Hepatocyte (in vitro differentiated cells): ENCODE data around the gene ELFN1. TPM values are rescaled to one million over a fixed set of nuclear protein-coding genes. Genes with fewer than 3 reads are reported as not detected.

Experiments
- DNase-seq: peaks from one replicate; pipeline ENCODE4 v3.0.0-alpha.2; 2016; ENCODE audit warnings: low spot score
- H2AFZ ChIP-seq: fragments of 200-600 bp; sonication (generic); 2 replicates; pipeline ENCODE4 v1.6.0; 2016; ENCODE audit warnings: antibody characterized with exemption, mild to moderate bottlenecking
- H3K27ac ChIP-seq: fragments of 200-600 bp; sonication (generic); 2 replicates; pipeline ENCODE4 v1.5.1; 2016; ENCODE audit warnings: mild to moderate bottlenecking
- H3K27me3 ChIP-seq: fragments of 200-600 bp; sonication (generic); 2 replicates; pipeline ENCODE4 v1.6.1; 2016
- H3K36me3 ChIP-seq: fragments of 200-600 bp; sonication (generic); replicated peaks from 2 replicates; pipeline ENCODE4 v1.5.1; 2016; ENCODE audit warnings: low read depth; ENCODE audit not compliant: insufficient read depth
- H3K4me1 ChIP-seq: fragments of 200-600 bp; sonication (generic); 2 replicates; pipeline ENCODE4 v1.5.1; 2016; ENCODE audit warnings: mild to moderate bottlenecking, moderate library complexity; ENCODE audit not compliant: insufficient read depth
- H3K4me2 ChIP-seq: fragments of 200-600 bp; sonication (generic); 2 replicates; pipeline ENCODE4 v1.6.0; 2016
- H3K4me3 ChIP-seq: fragments of 200-600 bp; sonication (generic); 2 replicates; pipeline ENCODE4 v1.5.1; 2016; ENCODE audit warnings: mild to moderate bottlenecking
- H3K79me2 ChIP-seq: fragments of 200-600 bp; sonication (generic); 2 replicates; pipeline ENCODE4 v1.6.0; 2017; ENCODE audit warnings: mild to moderate bottlenecking
- H3K9me2 ChIP-seq: fragments of 200-600 bp; sonication (generic); replicated peaks from 2 replicates; pipeline ENCODE4 v1.6.0; 2017; ENCODE audit warnings: mild to moderate bottlenecking; ENCODE audit not compliant: insufficient read depth
- H3K9me3 ChIP-seq: fragments of 200-600 bp; sonication (generic); 2 replicates; pipeline ENCODE4 v1.5.1; 2016; ENCODE audit warnings: low read depth, mild to moderate bottlenecking
- H4K20me1 ChIP-seq: fragments of 200-600 bp; sonication (generic); 2 replicates; pipeline ENCODE4 v1.6.0; 2016; ENCODE audit warnings: mild to moderate bottlenecking; ENCODE audit not compliant: insufficient read depth, poor library complexity, severe bottlenecking
- CTCF ChIP-seq: fragments of 200-600 bp; sonication (generic); IDR thresholded peaks from 2 replicates; pipeline ENCODE4 v1.5.1; 2016; ENCODE audit warnings: antibody characterized with exemption, mild to moderate bottlenecking; ENCODE audit not compliant: poor library complexity
- EZH2 ChIP-seq: fragments of 200-600 bp; sonication (generic); IDR thresholded peaks from 2 replicates; pipeline ENCODE4 v1.6.1; 2016; ENCODE audit warnings: antibody characterized with exemption, mild to moderate bottlenecking, borderline replicate concordance
- EZH2phosphoT487 ChIP-seq: fragments of 200-600 bp; sonication (generic); IDR thresholded peaks from one replicate; pipeline ENCODE4 v1.6.1; 2018; ENCODE audit warnings: antibody characterized with exemption, mild to moderate bottlenecking, low read depth, moderate library complexity; ENCODE audit not compliant: unreplicated experiment, severe bottlenecking
- WGBS: methylation state at CpG from one replicate; pipeline ENCODE4 v1.1.6; 2016; ENCODE audit warnings: low lambda C conversion rate; ENCODE audit errors: missing lambda C conversion rate; 5-methylcytosine and 5-hydroxymethylcytosine counted together
- polyA plus RNA-seq: library from polyadenylated mRNA; unstranded; fragments of >200 nt; fragmentation: Nextera tagmentation; extraction: Ambion mirVana; gene quantifications from 2 replicates; pipeline ENCODE4 v1.2.1, GENCODE V29; 2016
- total RNA-seq: library from RNA; depleted of rRNA; stranded (reverse); fragments of >200 nt; gene quantifications from 2 replicates; pipeline ENCODE4 v1.2.3, GENCODE V29; 2014

ELFN1 gene
- total and polyA plus RNA-seq, 2 experiments from 2014 or later, result 3.6 to 5.5 TPM

- no peak overlapping the region for H3K4me2 ChIP-seq
- H3K9me3 ChIP-seq, result no peaks in the 10 kb centered on the region
- H2AFZ ChIP-seq, result no peak overlapping the region
- H3K4me3 ChIP-seq, result no peak overlapping the region
- H3K36me3 ChIP-seq, result no peaks in the 10 kb centered on the region
- no peak for DNase-seq
- WGBS, result 96% methylated on average over 54 of the region's 54 CpGs
- H4K20me1 ChIP-seq, result no peaks in the 10 kb centered on the region
- no peaks in the 10 kb centered on the region for H3K27me3 ChIP-seq
- H3K27ac ChIP-seq, result no peak overlapping the region
- no peaks in the 10 kb centered on the region for H3K4me1 ChIP-seq
- no peak for TF ChIP-seq EZH2
- TF ChIP-seq EZH2phosphoT487, result no peak
- no peak for TF ChIP-seq CTCF
- no peaks in the 10 kb centered on the region for H3K9me2 ChIP-seq
- no peaks in the 10 kb centered on the region for H3K79me2 ChIP-seq
These were observed 99.5 kb downstream of the ELFN1 start for GRCh38 chr7:1769286-1770200.

GRCh38 chr7:1770331-1770730 is 100.3 kb downstream of the ELFN1 start:
- Histone ChIP-seq H3K36me3 (no peaks in the 10 kb centered on the region), H3K9me2 (no peaks in the 10 kb centered on the region), H3K4me3 (no peak overlapping the region), H2AFZ (no peak overlapping the region), H3K4me2 (no peak overlapping the region), H3K27me3 (no peaks in the 10 kb centered on the region), H4K20me1 (no peaks in the 10 kb centered on the region), H3K9me3 (no peaks in the 10 kb centered on the region), H3K27ac (no peak overlapping the region), H3K4me1 (no peaks in the 10 kb centered on the region), H3K79me2 (no peaks in the 10 kb centered on the region)
- DNase-seq, result no peak
- TF ChIP-seq EZH2, result no peak
- TF ChIP-seq CTCF, result no peak
- no peak for TF ChIP-seq EZH2phosphoT487
- WGBS, result 93% methylated on average over 6 of the region's 6 CpGs

- H3K79me2 ChIP-seq, result no peaks in the 10 kb centered on the region
- no peak overlapping the region for H3K4me2 ChIP-seq
- no peak overlapping the region for H3K27ac ChIP-seq
- no peak for DNase-seq
- H3K9me3 ChIP-seq, result no peaks in the 10 kb centered on the region
- no peaks in the 10 kb centered on the region for H3K4me1 ChIP-seq
- H2AFZ ChIP-seq, result no peak overlapping the region
- H3K9me2 ChIP-seq, result no peaks in the 10 kb centered on the region
- WGBS, result 71% methylated on average over 4 of the region's 4 CpGs
- H3K36me3 ChIP-seq, result no peaks in the 10 kb centered on the region
- no peaks in the 10 kb centered on the region for H3K27me3 ChIP-seq
- TF ChIP-seq CTCF (no peak), EZH2phosphoT487 (no peak), EZH2 (no peak)
- no peaks in the 10 kb centered on the region for H4K20me1 ChIP-seq
- no peak overlapping the region for H3K4me3 ChIP-seq
These were observed 105.3 kb downstream of the ELFN1 start for GRCh38 chr7:1775389-1775788.
